Ascending aorta (tissue), 2 donors: ENCODE measurements around the gene ME1. TPM values are rescaled to one million over a fixed set of nuclear protein-coding genes. Genes with fewer than 3 reads are reported as not detected.
"Not testable (repeated sequence)": the region's sequence is repeated elsewhere in the genome, so short reads cannot be mapped to it uniquely, and the experiment has no call there.

ENCODE experiments used
- DNase-seq, 2 donors: peaks; one replicate each; pipeline ENCODE4 v3.0.0-alpha.2; 2019; ENCODE audit warnings: low spot score in 2 of 2
- H3K27ac ChIP-seq, 2 donors: fragments of 200-600 bp; sonication (generic); one replicate each; pipeline ENCODE4 v1.5.1; 2016 to 2017; ENCODE audit warnings: mild to moderate bottlenecking in 1 of 2
- H3K27me3 ChIP-seq: fragments of 200-600 bp; sonication (generic); one replicate; pipeline ENCODE4 v1.5.1; 2017
- H3K36me3 ChIP-seq, 2 donors: fragments of 200-600 bp; sonication (generic); one replicate each; pipeline ENCODE4 v1.5.1; 2016
- H3K4me1 ChIP-seq, 2 donors: fragments of 200-600 bp; sonication (generic); one replicate each; pipeline ENCODE4 v1.5.1; 2016 to 2017; ENCODE audit warnings: mild to moderate bottlenecking in 1 of 2
- H3K4me3 ChIP-seq, 2 donors: fragments of 200-600 bp; sonication (generic); one replicate each; pipeline ENCODE4 v1.5.1; 2016 to 2017; ENCODE audit warnings: mild to moderate bottlenecking in 1 of 2
- H3K9me3 ChIP-seq, 2 donors: fragments of 200-600 bp; sonication (generic); one replicate each; pipeline ENCODE4 v1.5.1; 2016
- CTCF ChIP-seq, 3 experiments: fragments of 200-600 bp in 2 of 3; fragments of 450-650 bp in 1 of 3; sonication (generic) in 2 of 3; IDR thresholded peaks; one replicate each; pipeline ENCODE4 v1.5.1; 2016 to 2019; ENCODE audit warnings: antibody characterized with exemption in 3 of 3, mild to moderate bottlenecking in 1 of 3, moderate library complexity in 1 of 3
- intact Hi-C: fragments of 100-400 bp; cut with DNase I; formaldehyde crosslinking; loops from one replicate; pipeline ENCODE4 v1.15.1; 2023
- total RNA-seq: library from RNA; depleted of rRNA; stranded (reverse); fragments of >200 nt; gene quantifications from one replicate; pipeline ENCODE4 v1.1.0, GENCODE V29; 2016

The ME1 gene
- total RNA-seq, 1 donor from 2014 or later: 8.4 TPM

- DNase-seq: no peak
- Histone ChIP-seq H3K27me3 (no peaks in the 10 kb centered on the region), H3K4me1 (peaks cover 0 to 9% of the 10 kb centered on the region in 2 donors), H3K9me3 (no peaks in the 10 kb centered on the region), H3K4me3 (no peak overlapping the region), H3K36me3 (no peaks in the 10 kb centered on the region), H3K27ac (no peak overlapping the region)
- TF ChIP-seq CTCF (IDR thresholded peaks at IDR 0.05): no peak
- intact Hi-C loops: no loop called here
Measured at GRCh38 chr6:83370567-83370966, 60.3 kb downstream of the ME1 start.

GRCh38 chr6:83369692-83370091, 61.2 kb downstream of the ME1 start:
- H3K4me3 ChIP-seq: no peak overlapping the region
- no peak overlapping the region for H3K27ac ChIP-seq
- no peaks in the 10 kb centered on the region for H3K9me3 ChIP-seq
- peaks cover 0 to 9% of the 10 kb centered on the region in 2 donors for H3K4me1 ChIP-seq
- no peak for DNase-seq
- H3K27me3 ChIP-seq: no peaks in the 10 kb centered on the region
- no peaks in the 10 kb centered on the region for H3K36me3 ChIP-seq
- no peak for TF ChIP-seq CTCF (IDR thresholded peaks at IDR 0.05)
- intact Hi-C loops: no loop called here

GRCh38 chr6:83368577-83368976, 62.3 kb downstream of the ME1 start:
- H3K9me3 ChIP-seq: no peaks in the 10 kb centered on the region
- H3K36me3 ChIP-seq: no peaks in the 10 kb centered on the region
- no peak for DNase-seq
- no peaks in the 10 kb centered on the region for H3K27me3 ChIP-seq
- TF ChIP-seq CTCF (IDR thresholded peaks at IDR 0.05): no peak
- peaks cover 0 to 9% of the 10 kb centered on the region in 2 donors for H3K4me1 ChIP-seq
- no peak overlapping the region for H3K4me3 ChIP-seq
- no peak overlapping the region for H3K27ac ChIP-seq
- intact Hi-C loops: no loop called here

GRCh38 chr6:83367104-83367503, 63.7 kb downstream of the ME1 start:
- H3K9me3 ChIP-seq: no peaks in the 10 kb centered on the region
- no peak for DNase-seq
- no peak for TF ChIP-seq CTCF (IDR thresholded peaks at IDR 0.05)
- H3K27ac ChIP-seq: no peak overlapping the region
- H3K4me3 ChIP-seq: no peak overlapping the region
- intact Hi-C loops: no loop called here
- peaks cover 0 to 9% of the 10 kb centered on the region in 2 donors for H3K4me1 ChIP-seq
- no peaks in the 10 kb centered on the region for H3K27me3 ChIP-seq
- peaks cover 0 to 2% of the 10 kb centered on the region in 2 donors for H3K36me3 ChIP-seq

- Histone ChIP-seq H3K9me3 (no peaks in the 10 kb centered on the region), H3K4me1 (peaks cover 0 to 2% of the 10 kb centered on the region in 2 donors), H3K4me3 (no peak overlapping the region), H3K36me3 (peaks cover 0 to 2% of the 10 kb centered on the region in 2 donors), H3K27me3 (no peaks in the 10 kb centered on the region), H3K27ac (no peak overlapping the region)
- DNase-seq: no peak
- TF ChIP-seq CTCF (IDR thresholded peaks at IDR 0.05): no peak
- intact Hi-C loops: no loop called here
Measured at GRCh38 chr6:83365931-83366330, 64.9 kb downstream of the ME1 start.

- peaks cover 0 to 11% of the 10 kb centered on the region in 2 donors for H3K9me3 ChIP-seq
- intact Hi-C loops: not testable (repeated sequence)
Measured at GRCh38 chr6:83362349-83362748, 68.5 kb downstream of the ME1 start.

More at GRCh38 chr6:83362349-83362748, 68.5 kb downstream of the ME1 start:
- H3K36me3 ChIP-seq, H3K4me3 ChIP-seq, H3K27me3 ChIP-seq, H3K27ac ChIP-seq, H3K4me1 ChIP-seq, DNase-seq: not testable (repeated sequence)
